GM21528 (cell line): Measurements from ENCODE around the gene CTU2.

Source experiments
- ATAC-seq: cut with Tn5 transposase; IDR thresholded peaks from one replicate; pipeline ENCODE4 v1.9.1; 2021; ENCODE audit warnings: mild to moderate bottlenecking, moderate library complexity; ENCODE audit not compliant: unreplicated experiment, low FRiP score

CTU2 gene

GRCh38 chr16:88695753-88696152 lies 10.6 kb upstream of the CTU2 start:
- no peak for ATAC-seq

GRCh38 chr16:88696441-88696840 lies 9.9 kb upstream of the CTU2 start:
- ATAC-seq: no peak

DNA sequence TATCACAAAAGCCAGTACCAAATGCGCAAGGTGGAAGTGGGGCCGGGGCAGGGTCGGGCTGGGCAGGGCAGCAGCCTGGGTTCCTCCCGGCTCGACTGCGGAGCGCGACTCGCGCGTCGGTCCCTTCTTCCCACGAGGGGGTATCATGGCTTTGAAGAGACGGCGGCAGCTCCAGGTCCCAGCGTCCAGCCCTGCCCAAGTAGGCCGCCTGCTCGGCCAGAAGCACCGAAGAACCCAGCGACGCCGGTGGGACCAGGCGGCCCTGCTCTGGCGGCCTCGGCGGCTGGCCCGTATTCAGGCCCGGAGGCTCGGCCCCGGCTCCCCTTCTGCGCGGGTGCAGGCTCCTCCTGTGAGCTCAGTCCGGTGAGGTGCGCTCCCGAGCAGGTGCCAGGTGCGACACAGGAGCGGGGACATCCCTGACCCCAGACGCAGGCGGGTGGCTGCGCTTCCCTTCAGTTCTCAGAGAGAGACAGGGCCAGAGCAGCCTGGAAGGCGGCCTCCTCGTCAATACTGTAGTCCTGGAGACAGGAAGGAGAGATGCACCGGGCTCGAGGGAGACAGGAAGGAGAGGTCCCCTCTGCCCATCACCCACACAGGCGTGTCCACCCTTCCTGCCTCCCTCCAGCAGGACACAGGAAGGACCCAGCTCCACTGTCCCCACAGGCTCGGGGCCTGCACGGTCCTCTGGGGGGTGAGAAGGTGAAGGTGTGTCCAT lies 9.0 kb upstream of the CTU2 start:
- no peak for ATAC-seq

GRCh38 chr16:88697831-88698615 lies 8.3 kb upstream of the CTU2 start:
- ATAC-seq: no peak

DNA sequence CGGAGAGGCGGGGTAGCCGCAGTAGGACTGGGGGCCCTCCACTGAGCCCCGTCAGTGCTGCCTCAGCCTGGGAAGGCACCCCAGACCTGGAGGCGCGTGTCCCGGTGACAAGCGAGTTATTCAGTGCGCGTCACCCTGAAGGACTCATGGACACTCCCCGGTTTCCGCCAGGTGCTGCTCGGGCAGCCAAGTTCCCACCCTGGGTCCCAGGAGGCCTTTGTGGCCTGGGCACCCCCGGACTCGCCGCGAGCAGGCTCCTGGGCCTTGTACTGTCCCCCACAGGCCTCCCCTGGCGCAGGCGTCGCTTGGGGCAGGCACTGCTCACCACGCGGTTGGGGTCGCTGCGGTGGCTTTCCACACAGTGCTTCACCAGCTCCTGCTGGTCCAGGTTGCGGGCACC lies 7.7 kb upstream of the CTU2 start:
- no peak for ATAC-seq

GRCh38 chr16:88699180-88699579 lies 7.1 kb upstream of the CTU2 start:
- no peak for ATAC-seq

GRCh38 chr16:88700322-88700635 lies 6.0 kb upstream of the CTU2 start:
- ATAC-seq: no peak

GRCh38 chr16:88700636-88701482 lies 5.4 kb upstream of the CTU2 start:
- ATAC-seq: peak; percentile 52

GRCh38 chr16:88701581-88702370 lies 4.5 kb upstream of the CTU2 start:
- no peak for ATAC-seq

DNA sequence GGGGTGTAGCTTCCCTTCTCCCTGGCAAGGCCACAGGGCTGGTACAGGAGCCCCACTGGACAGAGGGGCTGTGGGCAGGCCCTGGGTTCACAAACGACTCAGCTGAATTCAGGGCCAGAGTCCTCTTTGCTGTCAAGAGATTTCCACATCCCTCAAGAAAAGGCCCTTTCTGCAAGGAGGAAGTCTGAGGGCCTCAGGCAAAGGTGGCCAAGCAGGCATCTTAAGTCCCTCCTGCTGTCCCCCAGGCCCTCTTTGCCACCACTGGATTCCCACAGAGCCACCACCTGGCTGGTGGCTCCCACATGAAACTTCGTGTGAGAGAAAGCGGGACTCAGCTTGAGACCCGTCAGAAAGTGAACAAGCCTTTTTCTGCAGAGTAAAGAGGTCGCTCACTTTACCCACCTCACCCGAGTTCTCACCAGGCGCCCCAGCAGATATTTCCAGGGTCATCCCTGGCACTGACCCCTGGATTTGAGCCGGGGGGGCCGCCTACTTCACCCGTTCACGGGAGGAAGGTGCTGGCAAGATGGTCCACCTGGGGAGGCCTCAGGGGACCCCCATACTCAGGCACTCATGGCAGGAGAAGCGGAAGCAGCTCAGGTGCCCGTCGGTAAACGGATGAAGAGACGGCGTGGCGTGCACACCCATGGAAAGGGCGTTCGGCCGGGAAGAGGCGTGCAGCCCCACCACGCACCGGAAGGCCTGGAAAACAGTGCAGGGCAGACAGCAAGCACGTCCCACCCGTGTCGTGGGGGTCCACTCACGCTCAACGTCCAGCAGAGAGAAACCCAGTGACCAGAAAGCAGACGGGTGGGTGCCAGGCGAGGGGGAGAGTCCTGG lies 3.7 kb upstream of the CTU2 start:
- ATAC-seq: no peak

- ATAC-seq: no peak
Observed at GRCh38 chr16:88703486-88704309, 2.6 kb upstream of the CTU2 start.

DNA sequence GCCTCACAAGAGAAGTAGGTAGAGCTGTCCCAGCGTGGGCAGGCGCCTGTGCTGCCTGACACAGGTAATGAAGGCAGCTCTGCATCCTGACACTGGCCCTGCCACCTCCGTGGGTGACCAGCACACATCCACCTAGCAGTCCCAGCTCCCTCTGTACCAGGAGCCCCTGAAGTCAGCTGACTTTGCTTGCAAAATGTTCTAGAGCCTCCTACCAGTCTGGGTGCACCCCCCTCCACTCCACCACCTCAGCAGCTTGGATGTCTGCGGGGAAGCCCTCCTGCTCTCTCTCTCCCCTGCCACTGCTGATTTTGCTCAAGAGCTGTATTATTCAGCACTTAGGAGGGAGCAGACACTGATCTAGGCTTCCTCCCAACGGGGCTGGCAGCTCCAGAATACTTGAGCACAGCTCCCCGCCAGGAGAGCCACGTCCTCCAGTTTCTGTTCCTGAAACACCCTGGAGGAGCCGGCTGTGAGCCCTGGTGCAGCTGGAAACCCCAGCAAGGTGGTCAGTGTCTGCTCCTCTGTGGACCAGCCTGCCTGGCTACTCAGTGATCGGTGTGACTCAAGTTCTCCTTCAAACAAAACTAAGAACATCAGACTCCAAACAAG lies 1.1 kb upstream of the CTU2 start:
- ATAC-seq: no peak

DNA sequence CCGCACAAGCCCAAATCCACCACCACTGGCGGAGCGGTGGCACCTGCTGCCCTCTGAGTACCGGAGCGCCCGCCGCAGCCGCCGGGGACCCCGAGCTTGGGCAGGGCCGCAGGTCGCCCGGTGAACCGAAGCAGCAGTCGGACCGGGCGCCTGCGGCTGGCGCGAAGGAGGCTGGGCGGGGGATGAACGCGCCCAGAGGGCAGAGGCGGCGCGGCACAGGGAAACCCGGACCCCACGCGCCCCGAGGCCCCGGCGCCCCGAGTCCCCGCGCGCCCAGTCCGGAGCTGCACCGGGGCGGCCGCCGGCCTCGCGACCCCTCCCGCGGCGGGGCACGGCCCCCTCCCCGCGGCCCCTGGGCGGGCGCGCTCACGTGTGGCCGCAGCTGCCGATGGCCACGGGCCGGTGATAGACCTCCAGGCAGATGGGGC lies 488 bp upstream of the CTU2 start:
- peak; percentile 9 for ATAC-seq

DNA sequence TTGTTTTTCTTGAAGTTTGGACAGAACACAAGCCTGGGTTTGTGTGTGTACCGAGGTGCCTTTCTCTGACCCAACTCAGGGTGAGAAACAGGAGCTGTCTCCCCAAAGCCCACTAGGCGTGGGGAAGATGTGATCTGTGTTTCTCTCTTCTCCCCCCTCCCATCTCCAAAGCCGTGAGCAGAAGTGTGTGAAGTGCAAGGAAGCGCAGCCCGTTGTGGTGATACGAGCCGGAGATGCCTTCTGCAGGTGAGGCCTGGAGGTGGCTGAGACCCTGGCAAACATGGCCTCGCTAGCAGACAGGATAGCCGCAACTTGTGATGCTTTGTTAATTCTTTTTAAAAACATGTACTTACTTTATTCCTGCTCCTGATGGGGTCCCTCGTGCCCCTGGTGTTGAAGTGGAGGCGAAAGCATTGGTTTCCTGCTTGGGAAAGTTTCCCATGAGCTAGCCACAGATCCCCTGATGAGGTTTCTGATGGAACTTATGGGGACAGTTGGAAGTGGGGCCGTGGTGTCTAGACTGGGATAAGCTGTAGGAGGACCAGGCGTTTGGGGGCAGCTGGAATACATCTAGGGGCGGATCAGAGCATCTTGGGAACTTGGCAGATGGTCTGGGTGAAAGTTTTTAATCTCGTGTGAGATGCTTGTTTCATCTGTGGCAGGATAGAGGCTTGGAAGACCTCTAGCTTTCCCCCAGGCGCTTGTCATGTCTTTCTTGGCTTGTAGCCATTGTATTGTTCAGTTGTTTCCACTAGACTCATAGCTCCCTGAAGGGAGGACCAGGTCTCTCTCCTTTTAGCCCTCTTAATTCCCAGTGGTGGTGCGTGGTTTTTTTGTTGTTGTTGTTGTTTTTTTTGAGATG lies 893 bp downstream of the CTU2 start:
- ATAC-seq: no peak

- no peak for ATAC-seq
Observed at GRCh38 chr16:88710556-88710955, 4.3 kb downstream of the CTU2 start.

GRCh38 chr16:88711750-88712340 lies 5.5 kb downstream of the CTU2 start:
- ATAC-seq: no peak

DNA sequence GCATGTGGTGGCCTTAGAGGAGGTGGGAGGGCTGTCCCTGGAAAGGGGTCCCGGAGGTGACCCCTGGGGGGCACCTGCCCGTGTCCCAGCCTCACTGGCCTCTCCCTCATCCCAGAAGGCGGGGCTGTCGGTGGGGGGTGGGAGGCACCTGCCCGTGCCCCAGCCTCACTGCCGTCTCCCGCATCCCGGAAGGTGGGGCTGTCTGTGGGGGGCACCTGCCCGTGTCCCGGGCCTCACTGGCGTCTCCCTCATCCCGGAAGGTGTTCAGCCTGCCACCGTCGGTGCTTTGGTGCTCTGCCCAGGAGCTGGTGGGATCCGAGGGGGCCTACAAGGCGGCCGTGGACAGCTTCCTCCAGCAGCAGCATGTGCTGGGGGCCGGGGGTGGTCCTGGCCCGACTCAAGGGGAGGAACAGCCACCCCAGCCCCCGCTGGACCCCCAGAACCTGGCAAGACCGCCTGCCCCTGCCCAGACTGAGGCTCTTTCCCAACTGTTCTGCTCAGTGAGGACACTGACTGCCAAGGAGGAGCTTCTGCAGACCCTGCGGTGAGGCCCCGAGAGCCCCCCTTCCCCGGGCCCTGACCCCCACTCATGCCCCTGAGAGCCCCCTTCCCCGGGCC lies 6.2 kb downstream of the CTU2 start:
- no peak for ATAC-seq
